Activated T-helper 17 cell treated with anti-CD3 and anti-CD28 coated beads, Interleukin-2, amount 50 U/mL, for 72 hours (primary cell): ENCODE measurements around the gene ADCY4. TPM values are rescaled to one million over a fixed set of nuclear protein-coding genes. Genes with fewer than 3 reads are reported as not detected.

ENCODE experiments used
- ATAC-seq: fragments of 150-1000 bp; cut with Tn5 transposase; replicated peaks from 2 replicates; pipeline ENCODE4 v1.10.0; 2021; ENCODE audit warnings: mild to moderate bottlenecking, moderate library complexity
- H3K27ac Mint-ChIP-seq: one replicate; pipeline ENCODE4 v1.8.0; 2022; ENCODE audit warnings: mixed read lengths
- H3K27me3 Mint-ChIP-seq: one replicate; pipeline ENCODE4 v1.8.0; 2022; ENCODE audit warnings: mixed read lengths
- H3K36me3 Mint-ChIP-seq: one replicate; pipeline ENCODE4 v1.8.0; 2022; ENCODE audit warnings: low read depth, mild to moderate bottlenecking, mixed read lengths
- H3K4me1 Mint-ChIP-seq: one replicate; pipeline ENCODE4 v1.8.0; 2022; ENCODE audit warnings: mixed read lengths
- H3K4me3 Mint-ChIP-seq: one replicate; pipeline ENCODE4 v1.8.0; 2022; ENCODE audit warnings: mild to moderate bottlenecking, mixed read lengths
- H3K9me3 Mint-ChIP-seq: one replicate; pipeline ENCODE4 v1.8.0; 2022; ENCODE audit warnings: mixed read lengths
- total RNA-seq, 2 donors: library from RNA; stranded (reverse); gene quantifications; one replicate each; pipeline ENCODE4 v1.2.3, GENCODE V29; 2022

Gene ADCY4
- total RNA-seq, 2 donors from 2014 or later, result 2.3 to 10.5 TPM

DNA sequence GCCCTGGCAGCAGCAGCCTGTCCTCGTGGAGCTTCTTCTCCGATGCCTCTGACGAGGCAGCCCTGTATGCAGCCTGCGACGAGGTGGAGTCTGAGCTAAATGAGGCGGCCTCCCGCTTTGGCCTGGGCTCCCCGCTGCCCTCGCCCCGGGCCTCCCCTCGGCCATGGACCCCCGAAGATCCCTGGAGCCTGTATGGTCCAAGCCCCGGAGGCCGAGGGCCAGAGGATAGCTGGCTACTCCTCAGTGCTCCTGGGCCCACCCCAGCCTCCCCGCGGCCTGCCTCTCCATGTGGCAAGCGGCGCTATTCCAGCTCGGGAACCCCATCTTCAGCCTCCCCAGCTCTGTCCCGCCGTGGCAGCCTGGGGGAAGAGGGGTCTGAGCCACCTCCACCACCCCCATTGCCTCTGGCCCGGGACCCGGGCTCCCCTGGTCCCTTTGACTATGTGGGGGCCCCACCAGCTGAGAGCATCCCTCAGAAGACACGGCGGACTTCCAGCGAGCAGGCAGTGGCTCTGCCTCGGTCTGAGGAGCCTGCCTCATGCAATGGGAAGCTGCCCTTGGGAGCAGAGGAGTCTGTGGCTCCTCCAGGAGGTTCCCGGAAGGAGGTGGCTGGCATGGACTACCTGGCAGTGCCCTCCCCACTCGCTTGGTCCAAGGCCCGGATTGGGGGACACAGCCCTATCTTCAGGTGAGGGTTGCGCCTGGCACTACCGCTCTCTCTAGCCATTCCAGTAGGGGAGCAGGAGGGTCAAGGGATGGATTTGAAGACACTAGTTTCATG lies 35.2 kb upstream of the ADCY4 start:
- Mint-ChIP-seq H3K36me3 (no peaks in the 10 kb centered on the region), H3K27me3 (peaks cover 27% of the 10 kb centered on the region), H3K9me3 (no peaks in the 10 kb centered on the region), H3K4me1 (peaks cover 6% of the 10 kb centered on the region), H3K27ac (no peak overlapping the region), H3K4me3 (no peak overlapping the region)
- no peak for ATAC-seq

DNA sequence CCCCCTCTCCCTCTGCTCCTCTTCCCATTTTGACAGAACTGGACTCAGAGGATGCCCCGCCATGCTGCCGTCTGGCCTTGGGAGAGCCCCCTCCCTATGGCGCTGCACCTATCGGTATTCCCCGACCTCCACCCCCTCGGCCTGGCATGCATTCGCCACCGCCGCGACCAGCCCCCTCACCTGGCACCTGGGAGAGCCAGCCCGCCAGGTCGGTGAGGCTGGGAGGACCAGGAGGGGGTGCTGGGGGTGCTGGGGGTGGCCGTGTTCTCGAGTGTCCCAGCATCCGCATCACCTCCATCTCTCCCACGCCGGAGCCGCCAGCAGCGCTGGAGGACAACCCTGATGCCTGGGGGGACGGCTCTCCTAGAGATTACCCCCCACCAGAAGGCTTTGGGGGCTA lies 34.6 kb upstream of the ADCY4 start:
- Mint-ChIP-seq H3K27me3 (peaks cover 31% of the 10 kb centered on the region), H3K27ac (no peak overlapping the region), H3K4me1 (peaks cover 6% of the 10 kb centered on the region), H3K36me3 (no peaks in the 10 kb centered on the region), H3K4me3 (peak overlapping the region; percentile 57), H3K9me3 (no peaks in the 10 kb centered on the region)
- no peak for ATAC-seq

DNA sequence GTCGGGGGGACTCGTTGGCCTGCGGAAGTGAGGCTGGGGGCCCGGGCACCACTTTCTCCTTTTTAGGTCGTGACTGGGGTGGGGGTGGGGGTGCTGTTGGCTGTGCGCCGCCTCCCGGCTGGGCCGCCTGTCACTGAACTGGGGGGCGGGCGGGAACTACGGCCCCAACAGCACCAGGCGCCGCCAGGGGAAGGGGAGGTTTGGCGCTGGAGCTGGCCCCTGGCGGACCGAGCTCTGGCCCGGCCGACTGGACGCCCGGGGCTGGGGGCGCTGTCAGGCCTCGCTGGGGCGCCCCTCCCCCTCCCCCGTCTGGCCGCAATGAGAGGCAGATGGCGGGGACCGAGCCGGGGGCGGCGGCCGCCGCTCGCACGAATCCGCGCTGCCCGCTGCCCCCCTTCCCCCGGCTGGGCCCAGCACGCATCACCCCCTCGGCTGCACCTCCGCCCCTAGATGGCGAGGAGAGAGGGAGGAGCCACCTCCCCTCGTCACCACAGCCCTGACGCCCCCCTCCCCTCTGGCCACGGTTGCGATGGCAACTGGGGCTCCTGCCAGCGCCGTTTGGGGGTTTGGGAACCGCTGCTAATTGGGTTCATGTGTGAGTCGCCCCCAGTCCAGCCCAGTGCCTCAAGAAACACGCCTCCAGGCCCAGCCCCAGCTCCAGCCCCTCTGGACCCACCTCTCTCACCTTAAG lies 33.8 kb upstream of the ADCY4 start:
- Mint-ChIP-seq H3K4me1 (peaks cover 6% of the 10 kb centered on the region), H3K36me3 (no peaks in the 10 kb centered on the region), H3K27me3 (peaks cover 31% of the 10 kb centered on the region), H3K9me3 (no peaks in the 10 kb centered on the region), H3K27ac (no peak overlapping the region), H3K4me3 (peak overlapping the region; percentile 76)
- no peak for ATAC-seq

DNA sequence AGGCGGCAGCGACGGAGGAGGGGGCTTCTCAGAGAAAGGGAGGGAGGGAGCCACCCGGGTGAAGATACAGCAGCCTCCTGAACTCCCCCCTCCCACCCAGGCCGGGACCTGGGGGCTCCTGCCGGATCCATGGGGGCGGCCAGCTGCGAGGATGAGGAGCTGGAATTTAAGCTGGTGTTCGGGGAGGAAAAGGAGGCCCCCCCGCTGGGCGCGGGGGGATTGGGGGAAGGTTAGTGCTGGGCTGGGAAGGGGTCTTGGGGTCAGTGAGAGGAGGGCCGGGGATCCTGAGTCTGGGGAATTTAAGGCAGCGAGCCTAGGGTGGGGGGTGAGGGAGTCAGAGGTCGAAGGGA lies 33.3 kb upstream of the ADCY4 start:
- peaks cover 32% of the 10 kb centered on the region for H3K27me3 Mint-ChIP-seq
- ATAC-seq, result no peak
- no peaks in the 10 kb centered on the region for H3K36me3 Mint-ChIP-seq
- no peaks in the 10 kb centered on the region for H3K9me3 Mint-ChIP-seq
- H3K4me1 Mint-ChIP-seq, result peaks cover 6% of the 10 kb centered on the region
- H3K4me3 Mint-ChIP-seq, result peak overlapping the region; percentile 76
- H3K27ac Mint-ChIP-seq, result no peak overlapping the region

DNA sequence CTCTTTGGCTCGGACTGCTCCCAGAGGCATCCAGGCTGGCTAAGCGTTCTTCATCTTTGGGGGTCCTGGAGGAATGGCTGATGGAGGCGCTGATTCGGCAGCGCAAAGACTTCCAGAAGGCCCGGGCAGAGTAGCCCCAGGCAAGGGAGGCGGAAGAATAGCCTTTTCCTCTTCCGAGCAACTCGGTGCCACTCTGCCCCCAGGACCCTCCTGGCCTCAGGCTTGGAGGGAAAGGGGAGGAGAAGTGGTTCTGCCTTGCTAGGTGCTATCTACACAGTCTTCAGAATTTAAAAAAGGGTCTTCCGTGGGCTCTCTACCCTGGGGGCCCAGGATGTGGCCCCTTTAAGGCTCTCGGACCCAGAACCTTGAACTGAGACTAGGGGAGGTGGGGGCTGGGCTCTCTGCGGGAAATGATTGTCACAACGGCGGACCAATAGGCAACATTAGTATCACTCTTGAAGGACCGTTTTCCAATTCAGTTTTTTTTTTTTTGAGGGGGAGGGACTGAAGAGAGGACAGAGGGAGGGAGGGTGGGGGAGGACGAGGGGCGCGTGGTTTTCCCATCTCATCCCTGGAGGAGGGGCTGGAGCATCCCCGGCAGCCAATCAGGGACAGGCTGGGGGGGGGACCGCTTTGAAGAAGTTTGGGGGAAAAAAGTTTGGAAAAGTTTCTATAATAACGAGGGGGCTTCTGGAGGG lies 32.8 kb upstream of the ADCY4 start, which contains the start of gene NFATC4:
Gene NFATC4, plus strand, starts transcription at position 671 of the 698 bp plus-strand sequence. CDS start 157 bp downstream, outside the sequence.
- no peak within 1 kb of the TSS for H3K27ac Mint-ChIP-seq
- H3K36me3 Mint-ChIP-seq, result no peaks in the 10 kb centered on the region
- H3K4me3 Mint-ChIP-seq, result peak within 1 kb of the TSS; percentile 76
- no peak for ATAC-seq
- H3K9me3 Mint-ChIP-seq, result no peaks in the 10 kb centered on the region
- H3K4me1 Mint-ChIP-seq, result peaks cover 6% of the 10 kb centered on the region
- H3K27me3 Mint-ChIP-seq, result peaks cover 36% of the 10 kb centered on the region

DNA sequence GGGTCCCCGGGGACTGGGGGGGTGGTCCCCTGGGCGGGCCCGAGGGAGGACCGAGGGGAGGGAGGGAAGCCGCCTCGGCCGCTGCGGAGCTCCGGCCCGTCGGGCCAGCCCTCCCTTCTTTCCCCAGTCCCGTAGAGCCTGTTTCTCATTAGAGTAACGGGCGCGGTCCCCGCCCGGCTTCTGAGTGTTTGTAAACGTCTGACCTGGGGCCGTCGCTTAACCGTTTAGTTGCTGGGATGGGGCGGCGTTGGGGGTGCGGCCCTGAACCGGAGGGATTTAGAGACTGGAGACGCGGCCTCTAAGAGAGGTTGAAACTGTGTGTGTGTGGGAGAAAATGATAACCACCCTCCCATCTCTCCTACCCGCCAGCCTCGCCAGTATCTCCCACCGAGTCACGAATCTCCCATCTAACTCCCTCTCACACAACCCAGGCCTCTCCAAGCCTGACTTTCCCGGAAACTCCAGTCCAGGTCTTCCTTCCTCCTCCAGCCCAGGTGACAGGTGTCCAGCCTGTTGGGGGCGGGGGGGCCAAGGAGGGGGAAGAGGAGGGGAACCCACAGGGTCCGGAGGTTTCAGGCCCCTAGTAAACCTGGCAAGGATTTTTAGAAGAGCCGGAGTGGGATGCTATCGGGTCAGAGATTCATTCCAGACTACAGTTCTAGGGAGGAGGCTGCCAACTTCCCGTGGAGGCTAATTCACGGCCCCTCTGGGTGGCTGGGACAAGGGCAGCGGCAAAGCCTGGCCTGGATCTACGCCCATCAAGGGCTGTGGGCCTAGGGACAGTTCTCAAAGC lies 32.0 kb upstream of the ADCY4 start:
- Mint-ChIP-seq H3K4me3 (peak overlapping the region; percentile 76), H3K27me3 (peaks cover 39% of the 10 kb centered on the region), H3K4me1 (peaks cover 6% of the 10 kb centered on the region), H3K36me3 (no peaks in the 10 kb centered on the region), H3K27ac (no peak overlapping the region), H3K9me3 (no peaks in the 10 kb centered on the region)
- peak; percentile 46 for ATAC-seq

DNA sequence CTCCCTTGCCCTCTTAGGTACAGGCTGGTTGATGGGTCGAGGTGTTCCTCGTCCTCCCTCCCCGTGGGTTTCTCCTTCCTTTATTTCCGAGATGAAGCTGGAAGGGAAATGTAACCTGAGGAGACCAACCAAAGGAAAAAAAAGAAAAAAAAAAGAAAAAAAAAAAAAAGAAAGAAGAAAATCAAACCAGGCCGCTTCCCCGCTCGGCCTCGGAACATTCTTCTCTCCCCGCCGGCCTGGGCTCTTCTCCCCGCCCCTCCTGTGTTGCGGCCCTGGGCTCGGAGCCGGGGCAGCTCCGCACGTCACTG lies 31.5 kb upstream of the ADCY4 start:
- Mint-ChIP-seq H3K4me1 (peaks cover 6% of the 10 kb centered on the region), H3K27ac (no peak overlapping the region), H3K9me3 (no peaks in the 10 kb centered on the region), H3K36me3 (no peaks in the 10 kb centered on the region), H3K4me3 (peak overlapping the region; percentile 76), H3K27me3 (peaks cover 40% of the 10 kb centered on the region)
- no peak for ATAC-seq

DNA sequence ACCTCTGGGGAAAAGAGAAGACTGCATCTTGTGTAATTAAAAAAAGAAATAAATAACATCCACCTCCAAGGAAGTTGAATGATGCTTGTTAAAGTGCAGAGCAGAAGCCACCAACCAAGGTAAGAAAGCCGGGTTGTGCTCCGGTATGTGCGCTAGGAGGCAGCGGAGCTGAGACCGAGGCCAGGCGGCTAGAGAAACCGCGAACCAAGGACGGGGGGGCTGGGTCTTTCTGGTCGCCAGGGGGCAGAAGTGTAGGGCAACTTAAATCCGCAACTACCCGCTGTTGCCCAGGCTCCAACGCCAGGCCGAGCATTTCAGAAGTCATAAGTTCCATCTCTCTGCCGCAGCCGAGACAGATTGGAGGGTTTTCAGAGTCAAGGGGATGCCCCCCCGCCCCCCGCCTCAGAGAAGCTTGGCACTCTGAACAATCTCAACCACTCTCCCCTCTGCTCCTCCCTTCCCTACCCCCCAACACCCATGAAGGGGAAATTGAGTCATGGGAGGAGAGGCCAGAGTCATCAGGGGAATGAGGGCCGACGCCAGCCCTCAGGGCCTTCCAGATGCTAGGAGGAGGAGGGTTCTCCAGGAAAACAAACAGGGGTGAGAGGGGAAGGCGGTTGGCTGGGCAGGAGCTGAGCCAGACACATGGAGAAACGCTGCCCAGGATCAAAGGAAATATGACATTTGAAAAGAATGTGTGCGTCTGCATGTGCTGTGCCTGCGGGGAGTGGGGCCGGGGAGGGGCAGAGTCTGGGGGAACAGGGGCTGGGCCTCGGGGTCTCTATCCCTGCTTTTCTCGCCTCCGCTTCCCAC lies 30.9 kb upstream of the ADCY4 start:
- H3K27ac Mint-ChIP-seq, result no peak overlapping the region
- peaks cover 40% of the 10 kb centered on the region for H3K27me3 Mint-ChIP-seq
- peak overlapping the region; percentile 76 for H3K4me3 Mint-ChIP-seq

DNA sequence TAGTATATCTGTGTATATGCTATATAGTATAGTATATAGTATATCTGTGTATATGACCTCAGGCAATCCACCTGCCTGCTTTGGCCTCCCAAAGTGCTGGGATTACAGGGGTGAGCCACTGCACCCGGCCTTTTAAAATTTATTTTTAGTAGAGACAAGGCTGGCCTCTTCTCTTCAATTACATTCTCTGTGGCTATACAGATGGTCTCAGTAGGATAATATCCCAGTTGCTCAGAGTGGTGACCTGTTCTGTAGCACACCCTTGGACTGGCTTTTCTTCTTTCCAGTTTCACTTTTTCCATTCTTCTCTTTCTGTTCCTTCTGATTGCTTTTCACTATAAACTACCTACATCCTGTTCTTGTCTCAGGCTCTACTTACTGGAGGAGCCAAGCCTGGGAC lies 30.0 kb upstream of the ADCY4 start:
- ATAC-seq, result no peak
- H3K4me1 Mint-ChIP-seq, result peaks cover 6% of the 10 kb centered on the region
- no peaks in the 10 kb centered on the region for H3K9me3 Mint-ChIP-seq
- H3K4me3 Mint-ChIP-seq, result no peak overlapping the region
- peaks cover 45% of the 10 kb centered on the region for H3K27me3 Mint-ChIP-seq
- H3K27ac Mint-ChIP-seq, result no peak overlapping the region
- H3K36me3 Mint-ChIP-seq, result no peaks in the 10 kb centered on the region

More for the DNA sequence above, 30.9 kb upstream of the ADCY4 start:
- H3K4me1 Mint-ChIP-seq, result peaks cover 6% of the 10 kb centered on the region
- H3K9me3 Mint-ChIP-seq, result no peaks in the 10 kb centered on the region
- ATAC-seq, result peak; percentile 66
- H3K36me3 Mint-ChIP-seq, result no peaks in the 10 kb centered on the region

DNA sequence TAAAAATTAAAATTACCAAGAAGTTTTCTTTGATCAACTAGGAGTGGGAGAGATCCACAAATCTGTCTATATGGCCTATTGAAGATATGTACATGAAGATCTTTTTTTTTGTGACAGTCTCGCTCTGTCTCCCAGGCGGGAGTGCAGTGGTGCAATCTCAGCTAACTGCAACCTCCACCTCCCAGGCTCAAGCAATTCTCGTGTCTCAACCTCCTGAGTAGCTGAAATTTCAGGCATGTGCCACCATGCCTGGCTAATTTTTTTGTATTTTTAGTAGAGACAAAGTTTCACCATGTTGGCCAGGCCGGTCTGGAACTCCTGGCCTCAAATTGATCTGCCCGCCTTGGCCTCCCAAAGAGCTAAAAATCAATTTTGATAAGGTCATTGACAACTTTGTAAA lies 28.5 kb upstream of the ADCY4 start:
- H3K36me3 Mint-ChIP-seq, result no peaks in the 10 kb centered on the region

DNA sequence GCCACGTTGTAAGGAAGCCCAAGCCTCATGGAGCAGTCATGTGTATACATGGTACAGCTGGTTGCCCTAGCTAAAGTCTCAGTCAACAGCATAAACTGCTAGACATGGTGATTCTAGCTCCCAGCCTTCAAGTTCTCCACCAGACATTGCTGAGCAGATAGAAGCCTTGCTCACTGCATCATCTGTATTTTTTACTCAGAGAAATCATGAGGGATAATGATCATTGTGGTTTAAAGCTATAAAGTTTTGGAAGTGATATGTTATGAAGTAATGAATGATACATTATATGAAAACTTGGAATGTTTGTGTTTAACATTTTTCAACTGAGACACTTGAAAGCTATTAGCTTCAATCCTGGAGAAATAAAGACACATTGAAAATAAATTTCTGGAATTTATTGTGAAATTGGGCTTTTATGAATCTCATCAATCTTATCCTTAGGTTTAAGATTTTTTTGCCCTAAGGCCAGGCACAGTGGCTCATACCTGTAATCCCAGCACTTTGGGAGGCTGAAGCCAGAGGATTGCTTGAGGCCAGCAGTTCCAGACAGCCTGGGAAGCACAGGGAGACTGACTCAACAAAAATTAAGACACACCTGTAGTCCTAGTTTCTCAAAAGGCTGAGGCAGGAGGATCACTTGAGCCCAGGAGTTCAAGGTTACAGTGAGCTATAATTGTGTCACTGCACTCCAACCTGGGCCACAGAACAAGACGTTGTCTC lies 27.5 kb upstream of the ADCY4 start:
- H3K36me3 Mint-ChIP-seq, result no peaks in the 10 kb centered on the region
- no peak overlapping the region for H3K27ac Mint-ChIP-seq
- H3K27me3 Mint-ChIP-seq, result peaks cover 36% of the 10 kb centered on the region

More for the DNA sequence above, 28.5 kb upstream of the ADCY4 start:
- Mint-ChIP-seq H3K4me1 (peaks cover 6% of the 10 kb centered on the region), H3K27me3 (peaks cover 40% of the 10 kb centered on the region), H3K27ac (no peak overlapping the region), H3K9me3 (no peaks in the 10 kb centered on the region), H3K4me3 (no peak overlapping the region)
- ATAC-seq, result no peak

DNA sequence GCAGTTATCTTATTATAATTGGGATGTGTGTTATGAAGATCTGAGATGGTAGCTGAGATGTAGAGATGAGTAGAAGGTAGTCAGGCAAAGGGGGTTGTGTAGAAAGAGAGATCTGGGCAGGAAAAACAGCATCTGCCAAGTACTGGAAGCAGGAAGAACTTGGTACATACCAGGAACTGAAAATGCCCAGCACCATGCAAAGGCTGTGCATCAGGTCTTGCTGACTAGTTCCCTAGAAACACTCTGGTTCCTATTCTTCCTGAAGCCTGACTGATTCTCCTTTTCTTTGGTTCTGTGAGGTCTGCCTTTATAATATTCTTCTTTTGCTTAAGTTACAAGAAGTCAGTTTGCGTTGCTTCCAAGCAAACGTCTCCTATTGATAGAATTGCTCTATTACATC lies 26.5 kb upstream of the ADCY4 start:
- Mint-ChIP-seq H3K27me3 (peaks cover 32% of the 10 kb centered on the region), H3K4me3 (no peak overlapping the region), H3K4me1 (peaks cover 6% of the 10 kb centered on the region), H3K9me3 (no peaks in the 10 kb centered on the region), H3K27ac (no peak overlapping the region), H3K36me3 (no peaks in the 10 kb centered on the region)
- no peak for ATAC-seq

More for the DNA sequence above, 27.5 kb upstream of the ADCY4 start:
- Mint-ChIP-seq H3K4me3 (no peak overlapping the region), H3K9me3 (no peaks in the 10 kb centered on the region), H3K4me1 (peaks cover 6% of the 10 kb centered on the region)
- no peak for ATAC-seq

DNA sequence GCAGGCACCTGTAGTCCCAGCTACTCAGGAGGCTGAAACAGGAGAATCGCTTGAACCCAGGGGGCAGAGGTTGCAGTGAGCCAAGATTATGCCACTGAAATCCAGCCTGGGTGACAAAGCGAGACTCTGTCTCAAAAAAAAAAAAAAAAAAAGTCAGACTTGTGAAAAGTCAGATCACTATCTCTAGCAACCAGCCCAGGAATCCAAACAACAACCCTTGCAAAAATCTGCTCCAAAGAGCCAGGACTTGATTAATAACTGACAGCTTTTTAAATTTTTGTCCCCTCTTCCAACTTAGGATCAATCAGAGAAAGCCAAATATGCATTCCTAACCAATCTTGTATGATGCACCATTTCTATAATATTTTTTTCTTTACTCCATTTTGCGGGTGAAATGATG lies 25.4 kb upstream of the ADCY4 start:
- Mint-ChIP-seq H3K27me3 (peaks cover 23% of the 10 kb centered on the region), H3K9me3 (no peaks in the 10 kb centered on the region), H3K4me1 (no peaks in the 10 kb centered on the region), H3K36me3 (no peaks in the 10 kb centered on the region), H3K27ac (no peak overlapping the region), H3K4me3 (no peak overlapping the region)
- ATAC-seq, result no peak
